HEK293 (cell line): Measurements from ENCODE around the gene GSK3B.

Experiments used
- CTCF ChIA-PET: fragments of 350-600 bp; formaldehyde crosslinking; extraction: SDS; loops from one replicate; lab custom pipeline; 2021; ENCODE audit warnings: antibody characterized with exemption; lab: Yijun Ruan, JAX
- POLR2A ChIA-PET: fragments of 300-600 bp; formaldehyde crosslinking; extraction: SDS; loops from one replicate; lab custom pipeline; 2020; ENCODE audit warnings: antibody characterized with exemption, inconsistent platforms; lab: Yijun Ruan, JAX
- H3K27ac ChIP-seq: fragments of 200-500 bp; sonication (Bioruptor generic); 2 replicates; pipeline ENCODE4 v1.5.1; 2014; ENCODE audit warnings: low read depth, low read length, control low read depth, inconsistent platforms; ENCODE audit errors: extremely low read depth
- H3K36me3 ChIP-seq, 2 experiments: fragments of 200-500 bp in 1 of 2; sonication (Bioruptor generic) in 1 of 2; 1 replicate in 1 of 2; 2 replicates in 1 of 2; pipeline ENCODE4 v1.5.1; 2014 to 2017; ENCODE audit warnings: inconsistent platforms in 2 of 2, low read length in 2 of 2; ENCODE audit not compliant: control insufficient read depth in 2 of 2, insufficient read depth in 1 of 2
- H3K4me1 ChIP-seq: fragments of 200-500 bp; sonication (Bioruptor generic); 2 replicates; pipeline ENCODE4 v1.5.1; 2014; ENCODE audit warnings: mild to moderate bottlenecking, low read length, inconsistent platforms; ENCODE audit not compliant: control insufficient read depth, insufficient read depth
- H3K4me3 ChIP-seq: 2 replicates; pipeline ENCODE4 v1.5.1; 2011; ENCODE audit warnings: low read depth, mild to moderate bottlenecking, control low read depth, low read length, moderate library complexity
- H3K9me3 ChIP-seq: fragments of 200-500 bp; sonication (Bioruptor generic); 2 replicates; pipeline ENCODE4 v1.5.1; 2014; ENCODE audit warnings: low read depth, low read length, inconsistent platforms; ENCODE audit not compliant: control insufficient read depth, insufficient read depth
- GLIS1 ChIP-seq: fragments of 450-650 bp; formaldehyde crosslinking; IDR thresholded peaks from 2 replicates; pipeline ENCODE4 v1.5.1; 2016; ENCODE audit warnings: missing biosample characterization, missing genetic modification characterization
- GLIS2 ChIP-seq: fragments of 450-650 bp; formaldehyde crosslinking; IDR thresholded peaks from 2 replicates; pipeline ENCODE4 v1.5.1; 2016; ENCODE audit warnings: missing biosample characterization, missing genetic modification characterization
- KLF1 ChIP-seq: fragments of 450-650 bp; formaldehyde crosslinking; IDR thresholded peaks from 2 replicates; pipeline ENCODE4 v1.5.1; 2016; ENCODE audit warnings: missing biosample characterization, missing genetic modification characterization
- KLF8 ChIP-seq: fragments of 450-650 bp; formaldehyde crosslinking; IDR thresholded peaks from 2 replicates; pipeline ENCODE4 v1.5.1; 2016; ENCODE audit warnings: missing biosample characterization, missing genetic modification characterization
- YY1 ChIP-seq: fragments of 450-650 bp; formaldehyde crosslinking; IDR thresholded peaks from 2 replicates; pipeline ENCODE4 v1.5.1; 2018; ENCODE audit warnings: missing biosample characterization, missing genetic modification characterization
- ZBTB44 ChIP-seq: fragments of 450-650 bp; IDR thresholded peaks from 2 replicates; pipeline ENCODE4 v1.5.1; 2018; ENCODE audit warnings: missing biosample characterization, mild to moderate bottlenecking, missing genetic modification characterization
- ZBTB48 ChIP-seq: fragments of 450-650 bp; formaldehyde crosslinking; IDR thresholded peaks from 2 replicates; pipeline ENCODE4 v1.5.1; 2016; ENCODE audit warnings: missing biosample characterization, missing genetic modification characterization
- ZIC2 ChIP-seq: fragments of 450-650 bp; formaldehyde crosslinking; IDR thresholded peaks from 2 replicates; pipeline ENCODE4 v1.5.1; 2016; ENCODE audit warnings: missing biosample characterization, missing genetic modification characterization
- ZNF148 ChIP-seq: fragments of 450-650 bp; formaldehyde crosslinking; IDR thresholded peaks from 2 replicates; pipeline ENCODE4 v1.5.0; 2017; ENCODE audit warnings: missing biosample characterization, missing genetic modification characterization, borderline replicate concordance
- ZNF19 ChIP-seq: fragments of 450-650 bp; formaldehyde crosslinking; IDR thresholded peaks from 2 replicates; pipeline ENCODE4; 2016; ENCODE audit warnings: missing biosample characterization, missing genetic modification characterization, low read depth
- ZNF366 ChIP-seq: fragments of 450-650 bp; formaldehyde crosslinking; conservative IDR thresholded peaks from 2 replicates; pipeline ENCODE4 v1.5.1; 2016; ENCODE audit warnings: missing biosample characterization, missing genetic modification characterization
- ZNF404 ChIP-seq: fragments of 450-650 bp; formaldehyde crosslinking; IDR thresholded peaks from 2 replicates; pipeline ENCODE4 v1.5.1; 2017; ENCODE audit warnings: missing biosample characterization, missing genetic modification characterization
- ZNF473 ChIP-seq: fragments of 450-650 bp; formaldehyde crosslinking; IDR thresholded peaks from 2 replicates; pipeline ENCODE4 v1.5.1; 2017; ENCODE audit warnings: missing biosample characterization, missing genetic modification characterization
- ZNF610 ChIP-seq: fragments of 450-650 bp; formaldehyde crosslinking; IDR thresholded peaks from 2 replicates; pipeline ENCODE4 v1.5.1; 2016; ENCODE audit warnings: missing biosample characterization, missing genetic modification characterization, borderline replicate concordance
- ZNF624 ChIP-seq: fragments of 450-650 bp; formaldehyde crosslinking; IDR thresholded peaks from 2 replicates; pipeline ENCODE4 v1.5.1; 2017; ENCODE audit warnings: missing biosample characterization, missing genetic modification characterization
- ZNF747 ChIP-seq: fragments of 450-650 bp; formaldehyde crosslinking; IDR thresholded peaks from 2 replicates; pipeline ENCODE4 v1.5.1; 2016; ENCODE audit warnings: missing biosample characterization, missing genetic modification characterization
- ZNF843 ChIP-seq: fragments of 450-650 bp; formaldehyde crosslinking; IDR thresholded peaks from 2 replicates; pipeline ENCODE4 v1.5.1; 2016; ENCODE audit warnings: missing biosample characterization, missing genetic modification characterization
- ZSCAN30 ChIP-seq: fragments of 450-650 bp; IDR thresholded peaks from 2 replicates; pipeline ENCODE4 v1.5.1; 2018; ENCODE audit warnings: missing biosample characterization, mild to moderate bottlenecking, missing genetic modification characterization, moderate library complexity
- TF ChIP-seq, protein P1 (sequence below): fragments of 450-650 bp; formaldehyde crosslinking; IDR thresholded peaks from 2 replicates; pipeline ENCODE4 v1.5.1; 2016; ENCODE audit warnings: missing biosample characterization, missing genetic modification characterization
- TF ChIP-seq, protein P2 (sequence below): fragments of 450-650 bp; formaldehyde crosslinking; IDR thresholded peaks from 2 replicates; pipeline ENCODE4 v1.5.1; 2016; ENCODE audit warnings: missing biosample characterization, missing genetic modification characterization, low read depth
- TF ChIP-seq, protein P3 (sequence below): fragments of 450-650 bp; formaldehyde crosslinking; IDR thresholded peaks from 2 replicates; pipeline ENCODE4 v1.5.1; 2016; ENCODE audit warnings: missing biosample characterization, missing genetic modification characterization
- TF ChIP-seq, protein P4 (sequence below): fragments of 450-650 bp; formaldehyde crosslinking; IDR thresholded peaks from 2 replicates; pipeline ENCODE4 v1.5.1; 2016; ENCODE audit warnings: missing biosample characterization, missing genetic modification characterization, borderline replicate concordance

The GSK3B gene

GRCh38 chr3:120070263-120070981, 23.8 kb downstream of the GSK3B start:
- H3K4me3 ChIP-seq: no peak overlapping the region
- POLR2A ChIA-PET: no interaction called here
- CTCF ChIA-PET: interaction anchor here (0.5 to 0.7 kb wide), 4 partner anchors 173 to 703 kb away, joined by 3 to 6 read pairs (median 6); no protein-coding TSS in a partner anchor

DNA sequence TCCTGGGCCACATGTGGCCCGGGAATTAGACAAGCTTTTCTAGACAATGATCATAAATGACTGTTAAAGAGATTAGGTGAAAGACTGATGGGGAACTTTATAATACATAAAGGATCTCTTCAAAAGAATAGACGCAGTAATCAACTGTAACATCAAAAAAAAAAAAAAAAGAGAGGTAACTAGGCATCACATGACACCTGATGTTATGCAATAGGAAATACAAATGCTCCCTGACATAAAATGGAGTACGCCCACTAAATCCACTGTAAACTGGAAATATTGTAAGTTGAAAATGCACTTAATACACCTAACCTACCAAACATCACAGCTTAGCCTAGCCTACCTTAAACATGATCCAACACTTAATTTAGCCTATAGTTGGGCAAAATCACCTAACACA, 27.2 kb downstream of the GSK3B start:
- CTCF ChIA-PET: interaction anchor here (0.6 kb wide), 1 partner anchor 447 kb away, joined by 3 read pairs; no protein-coding TSS in a partner anchor
- Histone ChIP-seq H3K9me3 (no peaks in the 10 kb centered on the region), H3K4me1 (peaks cover 4% of the 10 kb centered on the region; the same call in 1 of the 2 replicates), H3K36me3 (no peaks in the 10 kb centered on the region), H3K27ac (no peak overlapping the region), H3K4me3 (no peak overlapping the region)
- POLR2A ChIA-PET: interaction anchor here (1.4 kb wide), 1 partner anchor 26 kb away, joined by 4 read pairs; no protein-coding TSS in a partner anchor
- TF ChIP-seq, protein P1, sequence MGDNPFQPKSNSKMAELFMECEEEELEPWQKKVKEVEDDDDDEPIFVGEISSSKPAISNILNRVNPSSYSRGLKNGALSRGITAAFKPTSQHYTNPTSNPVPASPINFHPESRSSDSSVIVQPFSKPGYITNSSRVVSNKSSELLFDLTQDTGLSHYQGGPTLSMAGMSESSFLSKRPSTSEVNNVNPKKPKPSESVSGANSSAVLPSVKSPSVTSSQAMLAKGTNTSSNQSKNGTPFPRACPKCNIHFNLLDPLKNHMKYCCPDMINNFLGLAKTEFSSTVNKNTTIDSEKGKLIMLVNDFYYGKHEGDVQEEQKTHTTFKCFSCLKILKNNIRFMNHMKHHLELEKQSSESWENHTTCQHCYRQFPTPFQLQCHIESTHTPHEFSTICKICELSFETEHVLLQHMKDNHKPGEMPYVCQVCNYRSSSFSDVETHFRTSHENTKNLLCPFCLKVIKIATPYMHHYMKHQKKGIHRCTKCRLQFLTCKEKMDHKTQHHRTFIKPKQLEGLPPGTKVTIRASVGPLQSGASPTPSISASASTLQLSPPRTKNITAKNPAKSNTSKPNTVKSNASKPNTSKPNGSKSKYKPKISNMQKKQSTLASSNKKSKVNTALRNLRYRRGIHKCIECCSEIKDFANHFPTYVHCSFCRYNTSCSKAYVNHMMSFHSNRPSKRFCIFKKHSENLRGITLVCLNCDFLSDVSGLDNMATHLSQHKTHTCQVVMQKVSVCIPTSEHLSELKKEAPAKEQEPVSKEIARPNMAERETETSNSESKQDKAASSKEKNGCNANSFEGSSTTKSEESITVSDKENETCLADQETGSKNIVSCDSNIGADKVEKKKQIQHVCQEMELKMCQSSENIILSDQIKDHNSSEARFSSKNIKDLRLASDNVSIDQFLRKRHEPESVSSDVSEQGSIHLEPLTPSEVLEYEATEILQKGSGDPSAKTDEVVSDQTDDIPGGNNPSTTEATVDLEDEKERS (tag by site-specific recombination): no peak
- TF ChIP-seq, protein P2, sequence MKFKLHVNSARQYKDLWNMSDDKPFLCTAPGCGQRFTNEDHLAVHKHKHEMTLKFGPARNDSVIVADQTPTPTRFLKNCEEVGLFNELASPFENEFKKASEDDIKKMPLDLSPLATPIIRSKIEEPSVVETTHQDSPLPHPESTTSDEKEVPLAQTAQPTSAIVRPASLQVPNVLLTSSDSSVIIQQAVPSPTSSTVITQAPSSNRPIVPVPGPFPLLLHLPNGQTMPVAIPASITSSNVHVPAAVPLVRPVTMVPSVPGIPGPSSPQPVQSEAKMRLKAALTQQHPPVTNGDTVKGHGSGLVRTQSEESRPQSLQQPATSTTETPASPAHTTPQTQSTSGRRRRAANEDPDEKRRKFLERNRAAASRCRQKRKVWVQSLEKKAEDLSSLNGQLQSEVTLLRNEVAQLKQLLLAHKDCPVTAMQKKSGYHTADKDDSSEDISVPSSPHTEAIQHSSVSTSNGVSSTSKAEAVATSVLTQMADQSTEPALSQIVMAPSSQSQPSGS (tag by site-specific recombination): no peak
- TF ChIP-seq, protein P3, sequence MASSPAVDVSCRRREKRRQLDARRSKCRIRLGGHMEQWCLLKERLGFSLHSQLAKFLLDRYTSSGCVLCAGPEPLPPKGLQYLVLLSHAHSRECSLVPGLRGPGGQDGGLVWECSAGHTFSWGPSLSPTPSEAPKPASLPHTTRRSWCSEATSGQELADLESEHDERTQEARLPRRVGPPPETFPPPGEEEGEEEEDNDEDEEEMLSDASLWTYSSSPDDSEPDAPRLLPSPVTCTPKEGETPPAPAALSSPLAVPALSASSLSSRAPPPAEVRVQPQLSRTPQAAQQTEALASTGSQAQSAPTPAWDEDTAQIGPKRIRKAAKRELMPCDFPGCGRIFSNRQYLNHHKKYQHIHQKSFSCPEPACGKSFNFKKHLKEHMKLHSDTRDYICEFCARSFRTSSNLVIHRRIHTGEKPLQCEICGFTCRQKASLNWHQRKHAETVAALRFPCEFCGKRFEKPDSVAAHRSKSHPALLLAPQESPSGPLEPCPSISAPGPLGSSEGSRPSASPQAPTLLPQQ (tag by site-specific recombination): no peak
- no peak for TF ChIP-seq GLIS1 (tag by site-specific recombination)
- TF ChIP-seq ZNF473: no peak
- TF ChIP-seq ZNF610 (tag by site-specific recombination): no peak
- no peak for TF ChIP-seq ZNF747 (tag by site-specific recombination)
- TF ChIP-seq ZBTB48: no peak
- TF ChIP-seq, protein P4, sequence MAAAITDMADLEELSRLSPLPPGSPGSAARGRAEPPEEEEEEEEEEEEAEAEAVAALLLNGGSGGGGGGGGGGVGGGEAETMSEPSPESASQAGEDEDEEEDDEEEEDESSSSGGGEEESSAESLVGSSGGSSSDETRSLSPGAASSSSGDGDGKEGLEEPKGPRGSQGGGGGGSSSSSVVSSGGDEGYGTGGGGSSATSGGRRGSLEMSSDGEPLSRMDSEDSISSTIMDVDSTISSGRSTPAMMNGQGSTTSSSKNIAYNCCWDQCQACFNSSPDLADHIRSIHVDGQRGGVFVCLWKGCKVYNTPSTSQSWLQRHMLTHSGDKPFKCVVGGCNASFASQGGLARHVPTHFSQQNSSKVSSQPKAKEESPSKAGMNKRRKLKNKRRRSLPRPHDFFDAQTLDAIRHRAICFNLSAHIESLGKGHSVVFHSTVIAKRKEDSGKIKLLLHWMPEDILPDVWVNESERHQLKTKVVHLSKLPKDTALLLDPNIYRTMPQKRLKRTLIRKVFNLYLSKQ: no peak
- TF ChIP-seq ZNF843 (tag by site-specific recombination): no peak
- no peak for TF ChIP-seq ZNF624 (tag by site-specific recombination)
- no peak for TF ChIP-seq ZNF19
- no peak for TF ChIP-seq ZNF366 (tag by site-specific recombination)
- no peak for TF ChIP-seq KLF1
- no peak for TF ChIP-seq GLIS2 (tag by site-specific recombination)
- TF ChIP-seq ZBTB44 (tag by site-specific recombination): no peak

More at GRCh38 chr3:120070263-120070981, 23.8 kb downstream of the GSK3B start:
- Histone ChIP-seq H3K27ac (no peak overlapping the region), H3K36me3 (no peaks in the 10 kb centered on the region), H3K9me3 (no peaks in the 10 kb centered on the region), H3K4me1 (peaks cover 4% of the 10 kb centered on the region; the same call in 1 of the 2 replicates)
- TF ChIP-seq ZNF148: no peak
- no peak for TF ChIP-seq KLF8 (tag by site-specific recombination)
- TF ChIP-seq ZSCAN30 (tag by site-specific recombination): no peak
- TF ChIP-seq ZNF404: no peak
- TF ChIP-seq ZIC2 (tag by site-specific recombination): no peak
- TF ChIP-seq YY1 (tag by site-specific recombination): no peak
